Activated CD4-positive, CD25-positive, alpha-beta regulatory T cell treated with anti-CD3 and anti-CD28 coated beads, Interleukin-2, amount 50 U/mL, for 72 hours (primary cell): ENCODE results near the gene GBP3.
"Not testable (repeated sequence)": the region's sequence is repeated elsewhere in the genome, so short reads cannot be mapped to it uniquely, and the experiment has no call there.

Experiments used
- DNase-seq: peaks from one replicate; pipeline ENCODE4 v3.0.0; 2021

Gene GBP3

GRCh38 chr1:89022167-89022959, at the start of gene GBP3:
GBP3 (minus strand) TSS chr1:89022866; CDS start chr1:89020721, 2,145 bp downstream.
- no peak for DNase-seq

- DNase-seq, result no peak
These were observed 47.8 kb upstream of the GBP3 start for GRCh38 chr1:89070509-89070908.

- no peak for DNase-seq
These were observed 47.3 kb upstream of the GBP3 start for GRCh38 chr1:89069951-89070350.

GRCh38 chr1:89068291-89068690, 45.6 kb upstream of the GBP3 start:
- no peak for DNase-seq

- DNase-seq, result no peak
These were observed 42.6 kb upstream of the GBP3 start, which contains the start of gene GBP1 for GRCh38 chr1:89065079-89065868. GBP1 (minus strand) TSS chr1:89065208; CDS start chr1:89063234, 1,974 bp downstream.

GRCh38 chr1:89064632-89065031, 42.0 kb upstream of the GBP3 start:
- no peak for DNase-seq

GRCh38 chr1:89063094-89063493, 40.4 kb upstream of the GBP3 start:
- no peak for DNase-seq

GRCh38 chr1:89060091-89060490, 37.4 kb upstream of the GBP3 start:
- no peak for DNase-seq

- DNase-seq, result no peak
These were observed 29.3 kb upstream of the GBP3 start for GRCh38 chr1:89051955-89052312.

- DNase-seq, result no peak
These were observed 28.8 kb upstream of the GBP3 start for GRCh38 chr1:89051300-89051954.

- no peak for DNase-seq
These were observed 28.0 kb upstream of the GBP3 start for GRCh38 chr1:89050649-89051033.

GRCh38 chr1:89049901-89050648, 27.4 kb upstream of the GBP3 start:
- not testable (repeated sequence) for DNase-seq

- DNase-seq, result not testable (repeated sequence)
These were observed 26.5 kb upstream of the GBP3 start for GRCh38 chr1:89049187-89049586.

- no peak for DNase-seq
These were observed 25.1 kb upstream of the GBP3 start for GRCh38 chr1:89047734-89048133.

GRCh38 chr1:89046318-89047183, 23.9 kb upstream of the GBP3 start:
- DNase-seq, result not testable (repeated sequence)

GRCh38 chr1:89044970-89045721, 22.5 kb upstream of the GBP3 start:
- no peak for DNase-seq

GRCh38 chr1:89043940-89044339, 21.3 kb upstream of the GBP3 start:
- no peak for DNase-seq

GRCh38 chr1:89042491-89042890, 19.8 kb upstream of the GBP3 start:
- no peak for DNase-seq

- DNase-seq, result no peak
These were observed 19.1 kb upstream of the GBP3 start for GRCh38 chr1:89041721-89042120.

GRCh38 chr1:89041119-89041641, 18.5 kb upstream of the GBP3 start:
- DNase-seq, result no peak

GRCh38 chr1:89040315-89040626, 17.6 kb upstream of the GBP3 start:
- DNase-seq, result no peak
